T-helper 1 cell (primary cell): ENCODE results near the gene N4BP2L1.
A peak's percentile ranks its signal among the peaks of the same experiment; 100 is the strongest.

Experiments
- DNase-seq, 5 donors: peaks; one replicate each; pipeline ENCODE4 v3.0.0-alpha.2; 2012 to 2020
- total RNA-seq, 4 donors: gene quantifications; one replicate each; lab custom pipeline; 2026; lab: John Stamatoyannopoulos, UW

The N4BP2L1 gene
- total RNA-seq: 18.6 to 41.9 (median 30.8) reads per million in 4 donors

DNA sequence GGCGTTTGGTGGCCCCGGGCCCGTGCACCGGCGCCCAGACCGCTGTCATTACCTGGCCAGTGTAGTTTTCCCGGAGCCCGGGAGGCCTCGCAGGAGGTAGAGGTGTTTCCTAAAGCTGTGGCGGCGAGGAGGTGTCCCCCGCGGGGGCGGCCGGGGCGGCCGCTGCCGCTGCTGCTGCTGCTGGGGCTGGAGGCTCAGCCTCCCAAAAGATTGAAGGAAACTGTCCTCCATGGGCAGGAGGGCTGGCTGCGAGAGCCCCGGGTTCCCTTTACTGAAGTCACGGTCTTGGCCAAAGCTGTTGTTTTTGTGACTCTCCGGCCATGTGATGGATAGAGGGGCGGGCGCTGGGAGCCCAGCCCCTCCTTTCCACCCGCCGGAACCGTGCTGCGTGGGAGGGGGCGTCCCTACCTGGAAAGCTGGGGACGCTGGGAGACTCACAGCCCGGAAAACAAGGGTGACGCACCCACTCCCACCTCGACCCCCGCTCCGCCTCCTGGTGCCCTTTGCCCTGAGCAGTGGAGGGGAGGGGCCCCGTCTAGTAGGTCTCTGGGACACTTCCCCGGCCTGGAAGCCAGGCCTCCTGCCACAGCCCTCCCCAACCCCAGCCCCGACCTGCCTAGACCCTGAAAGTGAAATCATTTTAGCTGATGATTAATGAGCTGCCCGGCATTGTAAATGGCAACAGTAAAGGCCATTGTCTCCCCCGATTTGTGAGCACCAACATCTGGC lies at the start of gene N4BP2L1:
TSS of gene N4BP2L1 (minus strand) at position 279 of the 729 bp plus-strand sequence. CDS start at position 231, 48 bp downstream.
- peak; percentile 77 to 82 (median 81) for DNase-seq

DNA sequence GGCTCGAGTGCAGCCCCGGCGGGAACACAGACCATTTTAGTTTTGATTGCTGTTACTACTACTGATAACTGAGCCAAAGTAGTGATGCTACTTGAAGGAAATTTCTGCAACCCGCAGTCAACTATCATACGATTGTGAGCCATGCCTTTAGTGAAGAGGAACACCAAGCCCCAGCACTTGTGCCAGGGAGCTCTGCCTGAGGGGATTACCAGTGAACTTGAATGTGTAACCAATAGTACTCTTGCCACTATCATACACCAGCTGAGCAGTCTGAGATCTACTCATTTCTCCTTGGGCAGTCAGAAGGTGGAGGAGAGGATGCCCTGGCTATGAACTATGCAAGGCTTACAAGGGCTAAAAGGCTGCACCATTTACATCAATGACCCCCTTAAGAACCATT lies 49.0 kb upstream of the N4BP2L1 start:
- no peak for DNase-seq

DNA sequence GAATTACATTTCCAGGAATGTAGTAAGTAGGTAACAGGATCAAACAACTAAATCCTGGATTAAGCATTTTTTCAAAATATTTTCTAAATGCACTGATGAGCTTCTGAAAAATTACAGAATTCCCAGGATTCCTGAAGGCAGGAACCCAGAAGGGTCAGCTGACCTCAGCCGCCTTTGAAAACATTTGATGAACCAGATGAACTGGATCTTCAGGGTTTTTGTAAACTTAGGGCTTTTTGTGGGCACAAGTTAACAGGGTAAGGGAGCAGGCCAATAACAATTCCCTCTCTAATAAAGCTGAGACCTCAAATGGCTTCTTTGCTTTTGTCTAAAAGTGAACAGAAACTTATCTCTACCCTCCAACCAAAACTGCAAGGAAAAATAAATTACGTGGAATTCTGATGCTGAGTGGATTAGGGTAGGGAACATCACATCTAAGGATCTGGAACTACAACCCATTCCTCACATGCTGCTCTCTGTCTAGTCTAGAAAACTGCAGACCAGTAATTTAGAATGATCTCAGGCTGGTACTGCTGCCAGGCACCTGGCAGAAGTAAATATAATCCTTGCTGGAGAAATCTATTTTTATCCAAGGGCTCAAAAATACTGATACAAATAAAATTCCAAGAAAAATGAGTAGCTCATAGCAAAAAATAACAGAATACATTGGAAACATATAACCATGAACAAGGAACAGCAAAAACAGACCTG lies 48.2 kb upstream of the N4BP2L1 start:
- no peak for DNase-seq

DNA sequence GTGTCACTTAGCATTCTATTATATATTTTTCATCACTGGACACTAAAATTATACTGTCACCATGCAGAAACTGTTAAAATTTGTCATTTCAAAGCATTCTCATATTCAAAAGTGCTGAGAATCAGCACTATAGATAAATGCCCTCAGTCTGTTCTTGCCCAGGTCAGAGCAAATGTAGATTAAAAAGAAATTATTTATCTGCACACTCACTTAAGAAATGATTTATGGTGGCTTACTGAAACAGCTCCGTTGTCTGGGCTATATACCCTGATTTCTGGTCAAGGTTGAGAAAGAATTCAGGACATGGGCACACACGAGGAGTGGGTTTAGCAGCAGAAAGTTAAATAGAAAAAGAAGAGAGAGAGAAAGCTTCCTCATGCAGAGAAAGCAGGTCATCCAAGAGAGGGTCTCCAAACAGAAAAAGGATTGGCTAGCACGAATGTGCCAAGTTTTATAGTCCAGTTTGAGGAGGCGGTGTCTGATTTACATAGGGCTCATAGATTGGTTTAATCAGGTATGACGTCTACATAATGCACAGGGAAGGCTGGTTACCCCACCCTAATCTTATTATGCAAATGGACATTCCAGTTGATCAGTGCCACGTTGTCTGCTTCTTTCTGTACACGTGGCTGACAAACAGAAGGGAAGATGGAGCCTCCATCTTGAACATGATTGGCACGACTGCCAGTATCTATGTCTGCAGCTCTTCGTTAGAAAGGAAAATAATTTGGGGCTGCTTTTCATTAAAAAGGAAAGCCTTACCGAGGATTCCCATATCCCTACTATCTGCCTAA lies 47.3 kb upstream of the N4BP2L1 start:
- DNase-seq: no peak

DNA sequence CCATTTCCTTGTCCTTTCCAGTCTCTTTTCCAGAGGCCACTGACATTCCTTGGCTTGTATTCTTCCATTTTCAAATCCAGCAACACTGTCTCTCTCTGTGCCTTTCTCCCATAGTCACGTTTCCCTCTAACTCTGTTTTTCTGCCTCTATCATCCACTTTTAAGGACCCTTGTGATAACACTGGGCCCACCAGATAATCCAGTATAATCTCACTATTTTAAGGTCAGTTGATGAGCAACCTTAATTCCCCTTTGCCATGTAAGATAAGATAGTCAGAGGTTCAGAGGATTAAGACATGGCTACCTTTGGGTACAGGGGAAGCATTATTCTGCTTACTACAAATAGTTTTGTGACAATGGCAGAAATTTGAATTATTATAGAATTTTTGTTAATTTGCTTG lies 45.7 kb upstream of the N4BP2L1 start:
- DNase-seq: no peak

DNA sequence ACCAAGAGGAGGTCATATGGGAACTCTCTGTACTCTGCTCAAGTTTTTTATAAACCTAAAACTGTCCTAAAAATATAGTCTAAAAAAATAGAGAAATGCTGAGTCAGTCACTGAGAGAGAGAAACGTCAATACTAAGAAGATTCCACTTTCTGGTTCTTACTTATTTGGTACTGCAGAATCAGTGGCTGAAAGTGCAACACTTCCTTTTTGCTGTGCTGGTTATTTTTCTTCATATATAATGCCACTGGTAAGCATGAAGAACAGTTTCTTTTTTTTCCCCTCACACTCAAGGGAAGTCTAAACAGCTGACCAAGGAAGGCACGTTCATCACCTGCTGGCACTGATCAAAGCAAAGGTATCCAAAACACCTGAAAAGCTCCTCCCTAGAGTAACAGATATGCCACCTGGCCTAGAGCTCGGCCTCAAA lies 44.3 kb upstream of the N4BP2L1 start:
- DNase-seq: peak in 1 of 5 donors; percentile 61

DNA sequence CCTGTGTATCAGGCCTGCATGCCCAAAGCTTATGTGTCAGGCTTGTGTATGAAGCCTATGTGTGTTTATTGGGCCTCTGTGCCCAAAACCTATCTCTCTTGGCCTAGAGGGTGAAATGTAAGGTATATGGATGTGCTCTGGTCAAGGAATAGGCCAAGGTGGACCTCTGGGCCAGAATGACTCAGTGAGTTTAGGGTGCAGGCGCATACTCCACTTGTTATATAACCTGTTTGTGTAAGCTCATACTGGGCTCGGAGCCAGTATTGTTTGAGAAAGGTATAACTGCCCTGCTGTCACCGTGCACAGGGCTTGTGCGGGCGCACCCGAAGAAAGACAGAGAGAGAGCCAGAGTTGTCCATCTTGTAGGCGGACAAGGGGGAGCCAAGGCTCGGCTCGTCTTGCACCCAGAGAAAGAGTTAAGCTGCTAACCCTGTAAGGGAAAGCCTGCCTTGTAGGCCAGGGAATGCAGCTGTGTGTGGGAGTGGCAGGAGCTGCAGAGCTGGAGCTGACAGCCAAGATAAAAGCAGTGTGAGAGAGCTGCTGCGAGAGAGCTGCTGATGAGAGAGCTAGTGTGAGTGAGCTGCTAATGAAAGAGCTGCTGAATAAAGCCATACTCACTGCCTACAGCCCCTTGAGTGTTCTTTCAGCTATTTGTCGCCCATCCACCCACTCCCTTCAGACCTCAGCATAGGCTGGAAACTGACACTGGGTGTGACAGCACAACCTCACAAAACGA lies 43.4 kb upstream of the N4BP2L1 start:
- DNase-seq: no peak

DNA sequence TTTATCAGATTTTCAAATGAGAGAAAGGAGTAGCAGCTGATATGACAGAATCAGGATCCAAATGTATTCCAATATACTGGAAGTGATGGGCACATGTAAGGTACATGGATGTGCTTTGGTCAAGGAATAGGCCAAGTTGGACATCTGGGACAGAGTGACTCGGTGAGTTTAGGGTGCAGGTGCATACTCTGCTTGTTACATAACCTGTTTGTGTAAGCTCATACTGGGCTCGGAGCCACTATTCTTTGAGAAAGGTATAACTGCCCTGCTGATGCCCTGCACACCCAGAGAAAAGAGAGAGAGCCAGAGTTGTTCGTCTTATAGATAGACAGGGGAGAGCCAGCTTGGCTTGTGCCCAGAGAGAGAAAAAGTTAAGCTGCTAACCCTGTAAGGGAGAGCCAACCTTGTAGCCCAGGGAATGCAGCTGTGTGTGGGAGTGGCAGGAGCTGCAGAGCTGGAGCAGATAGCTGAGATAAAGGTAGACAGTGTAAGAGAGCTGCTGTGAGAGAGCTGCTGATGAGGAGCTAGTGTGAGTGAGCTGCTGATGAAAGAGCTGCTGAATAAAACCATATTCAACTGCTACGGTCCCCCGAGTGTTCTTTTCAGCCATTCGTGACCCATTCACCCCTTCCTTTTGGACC lies 40.7 kb upstream of the N4BP2L1 start:
- no peak for DNase-seq

DNA sequence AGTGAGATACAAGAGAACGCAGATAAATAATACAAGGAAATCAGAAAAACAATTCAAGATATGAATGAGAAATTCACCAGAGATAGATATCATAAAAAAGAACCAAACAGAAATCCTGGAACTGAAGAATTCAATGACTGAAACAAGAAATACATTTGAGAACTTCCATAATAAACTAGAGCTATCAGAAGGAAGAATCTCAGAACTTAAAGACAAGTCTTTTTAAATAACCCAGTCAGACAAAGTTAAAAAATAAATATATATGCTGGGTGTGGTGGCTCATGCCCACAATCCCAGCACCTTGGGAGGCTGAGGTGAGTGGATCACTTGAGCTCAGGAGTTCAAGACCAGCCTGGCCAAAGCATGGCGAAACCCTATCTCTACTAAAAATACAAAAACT lies 28.7 kb upstream of the N4BP2L1 start:
- no peak for DNase-seq

DNA sequence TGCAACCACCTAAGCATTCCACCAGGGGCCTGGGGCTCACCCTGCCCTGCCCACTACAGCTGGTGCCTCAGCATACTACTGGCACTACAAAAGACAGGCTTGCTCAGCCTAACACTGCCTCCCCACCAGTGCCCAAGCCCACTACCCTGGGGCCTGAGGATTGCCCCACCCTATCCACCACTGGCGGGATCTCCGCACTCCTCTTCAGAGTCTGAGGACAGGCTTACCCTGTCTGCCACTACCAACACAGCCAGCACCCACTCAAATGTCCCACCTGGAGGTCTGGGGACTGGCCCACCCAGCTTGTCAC lies 27.6 kb upstream of the N4BP2L1 start:
- DNase-seq: no peak

DNA sequence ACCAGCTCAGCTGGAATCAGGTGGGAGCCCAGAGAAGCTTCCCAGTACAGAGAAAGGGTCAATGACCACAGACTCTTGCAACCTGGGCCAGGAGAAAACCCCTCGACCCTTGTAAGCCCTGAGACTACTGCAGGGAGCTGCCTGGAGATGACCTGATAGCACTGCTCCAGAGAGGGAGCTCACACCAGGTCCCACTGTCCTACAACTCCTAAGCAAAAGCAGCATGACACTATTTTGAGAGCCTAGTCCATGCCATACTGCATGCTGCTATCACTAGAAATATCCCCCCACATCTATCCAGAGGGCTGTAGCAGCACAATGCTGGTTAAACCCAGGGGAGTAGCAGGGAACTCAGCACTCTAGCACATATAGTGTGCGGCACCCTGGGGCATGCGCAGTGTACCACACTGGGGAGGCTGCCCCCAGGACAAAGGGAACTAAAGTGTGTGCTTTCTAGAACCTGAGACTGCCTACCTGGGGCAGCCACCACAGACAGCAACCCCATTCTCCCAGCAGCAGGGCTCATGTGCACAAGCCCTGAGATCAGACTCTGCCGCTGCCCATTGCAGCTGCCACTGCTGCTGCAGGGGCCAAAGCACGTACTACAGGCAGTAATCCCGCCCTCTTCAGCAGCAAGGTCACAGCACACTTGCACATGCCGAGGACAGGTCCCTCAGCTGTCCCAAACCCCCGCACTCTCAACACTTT lies 27.1 kb upstream of the N4BP2L1 start:
- DNase-seq: no peak

DNA sequence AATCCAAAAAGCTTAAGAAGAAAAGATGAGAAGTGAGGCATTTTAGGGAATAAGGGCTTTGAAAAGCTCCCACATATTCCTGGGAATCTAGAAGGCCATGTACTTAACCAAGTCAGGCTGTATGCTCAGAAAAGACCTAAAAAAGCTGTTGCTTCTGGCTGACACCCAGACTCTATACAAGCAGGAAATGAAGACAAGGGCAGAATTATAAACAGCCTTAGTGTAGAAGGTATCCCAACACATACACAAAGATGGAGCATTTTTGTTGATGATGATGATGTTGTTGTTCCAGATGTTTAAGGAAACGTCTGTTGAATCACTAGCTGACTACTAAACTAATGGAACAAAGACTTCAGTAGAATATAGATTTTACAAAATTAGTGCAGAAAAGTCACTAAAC lies 26.1 kb upstream of the N4BP2L1 start:
- DNase-seq: no peak

DNA sequence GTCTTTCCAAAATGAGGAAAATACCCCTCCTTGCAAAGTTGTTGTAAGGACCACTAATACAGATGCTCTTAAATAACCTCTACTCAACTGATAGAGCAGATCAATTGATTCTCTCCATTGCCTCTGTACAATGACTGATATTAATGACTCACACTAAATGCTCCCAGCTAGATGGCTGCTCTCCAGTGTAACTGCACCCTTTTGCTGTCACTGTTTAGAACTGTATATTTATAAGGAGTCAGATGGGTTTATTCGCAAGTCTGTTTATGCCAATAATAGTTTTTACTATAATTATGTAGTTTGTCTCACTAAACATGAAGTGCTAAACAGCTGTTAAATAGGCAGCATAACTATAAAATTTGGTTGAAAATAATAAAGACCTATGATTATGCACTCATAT lies 21.0 kb upstream of the N4BP2L1 start:
- no peak for DNase-seq

DNA sequence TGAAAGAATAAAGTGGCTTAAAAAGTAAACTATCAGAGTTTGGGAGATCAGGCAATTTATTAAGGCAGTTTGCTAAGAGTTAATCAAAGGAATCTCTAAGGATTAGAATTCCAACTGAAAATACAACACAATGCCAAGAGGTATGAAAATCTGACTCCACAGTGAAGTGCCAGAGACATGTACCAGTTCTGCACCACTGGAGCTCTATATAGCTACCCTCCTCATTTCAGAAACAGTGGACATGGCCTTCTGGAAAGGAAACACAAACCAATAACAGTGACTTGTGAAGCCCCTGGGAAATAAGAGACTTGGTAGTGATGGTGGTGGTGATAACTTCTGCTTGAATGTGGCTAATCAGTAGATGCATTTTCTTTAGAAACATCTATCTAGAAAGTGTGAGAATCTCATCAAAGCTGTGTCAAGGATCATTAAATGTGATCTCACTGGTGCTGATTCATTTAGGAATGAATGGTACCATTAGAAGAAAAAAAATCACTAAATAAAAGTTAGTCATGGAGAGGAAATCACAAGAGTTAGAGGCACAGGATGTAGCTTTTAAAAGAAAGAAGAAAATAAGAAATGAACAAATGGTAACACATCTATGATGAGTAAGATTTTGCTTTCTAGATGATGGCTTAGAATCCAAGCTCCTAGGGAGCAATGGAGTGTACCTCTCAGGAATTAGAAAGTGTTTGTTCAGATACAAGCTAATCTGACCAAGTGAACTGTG lies 20.1 kb upstream of the N4BP2L1 start:
- DNase-seq: peak in 1 of 5 donors; percentile 37

DNA sequence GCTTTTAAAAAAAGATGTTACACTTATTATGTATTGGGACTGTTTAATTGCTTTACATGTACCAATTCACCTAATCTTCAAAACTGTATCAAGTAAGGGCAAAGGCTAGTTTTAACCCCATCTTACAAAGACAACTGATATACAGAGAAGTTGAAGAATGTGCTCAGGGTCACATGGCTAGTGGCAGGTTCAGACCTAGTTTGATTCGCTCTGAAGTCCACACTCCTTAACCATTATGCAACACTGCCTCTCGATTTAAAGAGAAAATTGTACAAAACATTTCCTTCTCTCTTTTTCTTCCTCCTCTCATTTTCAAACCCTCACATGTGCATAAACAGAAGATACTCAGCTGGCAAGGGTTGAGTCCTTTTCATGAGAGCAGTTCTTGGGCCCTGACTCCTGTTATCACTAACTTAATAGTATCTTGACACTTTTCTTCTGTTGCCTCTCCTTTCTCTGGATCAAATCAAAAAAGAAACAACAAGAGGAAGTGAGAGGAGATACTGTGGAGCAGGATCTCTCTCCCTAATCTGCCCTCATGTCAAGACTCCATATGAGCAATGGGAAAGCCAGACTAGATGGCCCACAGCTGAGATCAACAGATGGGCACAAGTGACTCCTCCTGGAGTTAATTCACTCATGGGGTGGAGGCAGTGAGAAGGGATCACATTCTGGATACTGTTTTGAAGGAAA lies 19.0 kb upstream of the N4BP2L1 start:
- DNase-seq: no peak

DNA sequence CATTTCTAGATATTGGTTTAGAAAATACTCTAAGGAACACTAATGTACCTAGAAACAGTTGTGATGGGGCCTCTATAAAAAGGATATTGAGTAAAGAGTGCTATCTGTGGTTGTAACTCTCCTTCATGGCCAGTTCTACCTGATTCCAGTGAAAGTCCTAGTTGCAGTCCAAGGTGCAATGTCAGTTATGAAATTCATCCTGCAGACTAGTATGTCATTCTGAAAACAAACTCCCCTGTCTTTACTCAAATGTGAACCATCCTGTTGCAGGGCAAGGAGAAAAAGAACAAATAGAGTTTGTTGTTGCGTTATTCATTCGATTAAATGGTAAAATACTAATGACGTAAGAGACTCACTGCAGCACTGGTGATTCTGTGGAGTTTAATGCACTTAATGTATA lies 18.3 kb upstream of the N4BP2L1 start:
- no peak for DNase-seq

DNA sequence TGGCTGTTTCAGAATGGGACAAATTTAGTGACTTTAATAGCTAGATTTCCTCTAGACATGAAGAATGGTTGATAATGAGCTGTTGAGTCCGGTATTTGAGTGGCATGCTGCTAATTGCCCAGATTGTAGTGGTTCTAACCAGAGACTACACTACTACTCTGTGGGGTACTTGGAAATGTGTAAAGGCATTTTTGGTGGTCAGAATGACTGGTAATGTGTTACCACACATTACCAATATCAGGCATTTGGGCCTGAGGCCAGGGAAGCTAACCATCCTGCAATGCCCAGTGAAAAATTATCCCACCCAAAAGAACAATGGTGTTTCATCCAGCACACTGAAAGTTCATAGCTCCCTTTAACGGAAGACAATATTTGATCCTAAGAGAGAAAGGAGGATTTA lies 17.5 kb upstream of the N4BP2L1 start:
- no peak for DNase-seq

DNA sequence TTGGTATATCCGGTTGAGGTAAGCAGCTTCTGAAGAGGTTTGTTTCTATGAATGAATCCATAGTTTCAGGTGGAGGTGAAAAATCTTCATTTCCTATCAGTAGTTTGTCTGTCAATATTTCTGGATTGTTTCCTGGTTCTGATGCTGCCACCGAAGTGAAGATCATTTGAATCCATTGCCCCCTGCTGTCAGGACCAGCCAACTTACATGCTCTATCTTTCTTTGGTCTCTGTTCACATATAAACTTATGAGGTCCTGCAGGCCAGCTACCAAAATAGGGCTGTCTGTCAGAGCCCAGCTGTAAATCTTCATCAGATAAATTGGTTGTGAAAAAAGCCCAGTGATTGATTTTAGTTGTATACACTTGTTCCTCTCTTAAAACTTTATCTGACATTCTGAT lies 15.2 kb upstream of the N4BP2L1 start:
- peak in 3 of 5 donors; percentile 5 to 48 (median 29) for DNase-seq

DNA sequence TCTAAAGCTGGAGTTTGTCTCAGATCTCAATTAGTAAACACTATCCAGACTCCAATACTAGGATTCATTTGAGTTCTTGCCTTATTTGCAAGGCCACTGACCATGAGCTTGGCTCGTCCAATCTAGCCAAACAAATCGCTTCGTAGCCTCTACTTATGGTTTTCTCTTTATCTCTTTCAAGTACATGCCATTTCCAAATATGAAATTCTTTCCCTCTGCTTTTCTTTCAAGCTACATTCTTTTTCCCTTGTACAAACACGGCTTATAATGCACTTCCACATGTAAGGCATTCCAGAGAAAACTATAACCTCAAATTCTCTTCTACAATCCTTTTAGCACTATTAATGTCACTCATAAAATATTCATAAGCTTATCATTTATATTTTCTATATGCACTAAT lies 10.9 kb upstream of the N4BP2L1 start:
- no peak for DNase-seq

DNA sequence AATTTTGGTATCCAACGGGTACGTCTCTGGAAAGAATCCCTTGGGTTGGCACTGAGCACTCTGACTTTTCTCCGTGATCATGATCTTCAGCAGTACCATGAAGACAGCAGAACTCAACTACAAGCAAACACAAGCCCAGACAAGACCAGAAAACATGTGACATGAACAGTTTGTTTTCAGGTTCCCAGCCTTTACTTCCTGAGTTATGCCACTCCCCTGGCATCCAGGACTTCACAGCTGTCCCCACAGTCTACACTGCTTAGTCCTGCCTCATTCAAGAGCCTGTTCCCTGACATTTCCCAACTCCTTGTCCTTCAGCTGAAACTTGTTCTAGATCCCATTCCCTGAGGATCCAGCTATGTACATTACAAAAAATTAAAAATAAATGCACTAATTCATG lies 4.9 kb upstream of the N4BP2L1 start:
- no peak for DNase-seq
